GM12891 (cell line): Measurements from ENCODE around the gene IQCE.

Experiments used
- PAX5 ChIP-seq: IDR thresholded peaks from 2 replicates; pipeline ENCODE4 v1.6.1; 2011; ENCODE audit warnings: low read length, moderate library complexity, mild to moderate bottlenecking; ENCODE audit not compliant: insufficient read depth, severe bottlenecking
- POLR2A ChIP-seq: IDR thresholded peaks from 2 replicates; pipeline ENCODE4 v1.6.1; 2011; ENCODE audit warnings: low read depth, low read length, control low read depth
- POLR2AphosphoS5 ChIP-seq: IDR thresholded peaks from 2 replicates; pipeline ENCODE4 v1.6.1; 2011; ENCODE audit warnings: low read depth, low read length, control low read depth
- POU2F2 ChIP-seq: IDR thresholded peaks from 2 replicates; pipeline ENCODE4 v1.6.1; 2011; ENCODE audit warnings: low read depth, mild to moderate bottlenecking, control low read depth, low read length, moderate library complexity
- SPI1 ChIP-seq: IDR thresholded peaks from 2 replicates; pipeline ENCODE4 v1.6.1; 2011; ENCODE audit warnings: low read depth, low read length, control low read depth
- TAF1 ChIP-seq: IDR thresholded peaks from 2 replicates; pipeline ENCODE4 v1.6.1; 2011; ENCODE audit warnings: low read depth, low read length, control low read depth

DNA sequence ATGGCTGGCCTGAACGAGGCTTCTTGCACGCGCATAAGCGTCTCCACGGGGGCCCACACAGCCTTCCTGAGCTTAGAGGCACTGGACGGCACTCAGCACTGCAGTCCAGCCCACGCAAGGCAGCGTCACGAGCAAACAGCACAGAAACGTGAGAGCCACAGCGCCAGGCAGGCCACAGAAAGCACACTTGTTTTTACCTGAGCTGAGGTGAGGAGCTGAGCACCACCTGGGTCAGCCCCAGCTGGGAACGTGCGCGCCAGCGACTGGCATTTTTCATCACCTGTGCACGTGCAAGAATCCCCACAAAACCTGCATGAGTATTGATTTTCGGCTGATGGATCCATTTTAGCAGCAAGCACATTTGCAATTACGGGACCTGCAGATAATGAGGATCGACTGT, 26.7 kb downstream of the IQCE start:
- TF ChIP-seq POLR2A (no peak), POLR2AphosphoS5 (no peak), SPI1 (no peak), TAF1 (no peak), POU2F2 (no peak), PAX5 (no peak)
